GM04503 (cell line): ENCODE measurements around the gene DNAH14.
"Not testable (repeated sequence)": the region's sequence is repeated elsewhere in the genome, so short reads cannot be mapped to it uniquely, and the experiment has no call there.

Experiments
- DNase-seq: peaks from one replicate; pipeline ENCODE4 v3.0.0-alpha.2; 2012; ENCODE audit warnings: low read depth

DNAH14 gene

GRCh38 chr1:225155555-225155954 lies 226.1 kb downstream of the DNAH14 start:
- DNase-seq: no peak

GRCh38 chr1:225156254-225156653 lies 226.8 kb downstream of the DNAH14 start:
- DNase-seq: no peak

- no peak for DNase-seq
These were observed 228.8 kb downstream of the DNAH14 start for GRCh38 chr1:225158291-225158690.

GRCh38 chr1:225159793-225160192 lies 230.3 kb downstream of the DNAH14 start:
- DNase-seq: no peak

GRCh38 chr1:225177409-225177808 lies 247.9 kb downstream of the DNAH14 start:
- not testable (repeated sequence) for DNase-seq

- no peak for DNase-seq
These were observed 250.2 kb downstream of the DNAH14 start for GRCh38 chr1:225179686-225180085.

GRCh38 chr1:225182716-225183115 lies 253.2 kb downstream of the DNAH14 start:
- DNase-seq: no peak

- DNase-seq: no peak
These were observed 261.8 kb downstream of the DNAH14 start for GRCh38 chr1:225191199-225191753.

GRCh38 chr1:225201447-225201846 lies 272.0 kb downstream of the DNAH14 start:
- no peak for DNase-seq

GRCh38 chr1:225207791-225208190 lies 278.3 kb downstream of the DNAH14 start:
- DNase-seq: no peak

- no peak for DNase-seq
These were observed 279.7 kb downstream of the DNAH14 start for GRCh38 chr1:225209153-225209552.

- DNase-seq: not testable (repeated sequence)
These were observed 280.7 kb downstream of the DNAH14 start for GRCh38 chr1:225210180-225210579.

- not testable (repeated sequence) for DNase-seq
These were observed 282.4 kb downstream of the DNAH14 start for GRCh38 chr1:225211694-225212442.

GRCh38 chr1:225224287-225224686 lies 294.8 kb downstream of the DNAH14 start:
- no peak for DNase-seq

GRCh38 chr1:225225681-225226080 lies 296.2 kb downstream of the DNAH14 start:
- DNase-seq: no peak

- DNase-seq: no peak
These were observed 299.4 kb downstream of the DNAH14 start for GRCh38 chr1:225228871-225229303.

GRCh38 chr1:225229429-225229828 lies 300.0 kb downstream of the DNAH14 start:
- not testable (repeated sequence) for DNase-seq

GRCh38 chr1:225230483-225230882 lies 301.0 kb downstream of the DNAH14 start:
- no peak for DNase-seq

GRCh38 chr1:225232930-225233329 lies 303.5 kb downstream of the DNAH14 start:
- not testable (repeated sequence) for DNase-seq

- no peak for DNase-seq
These were observed 313.1 kb downstream of the DNAH14 start for GRCh38 chr1:225242611-225243010.

- no peak for DNase-seq
These were observed 321.0 kb downstream of the DNAH14 start for GRCh38 chr1:225250432-225250831.

GRCh38 chr1:225253173-225253572 lies 323.7 kb downstream of the DNAH14 start:
- DNase-seq: no peak

- peak; percentile 12 for DNase-seq
These were observed 324.3 kb downstream of the DNAH14 start for GRCh38 chr1:225253784-225254183.

- no peak for DNase-seq
These were observed 325.2 kb downstream of the DNAH14 start for GRCh38 chr1:225254676-225255075.
